Stimulated activated naive CD8-positive, alpha-beta T cell treated with anti-CD3 and anti-CD28 coated beads, Interleukin-15, Interleukin-2, amounts not matched to agents 100 U/mL and 50 U/mL, for 24 hours (primary cell): ENCODE measurements around the gene LPAR2.
"Not testable (repeated sequence)": the region's sequence is repeated elsewhere in the genome, so short reads cannot be mapped to it uniquely, and the experiment has no call there.

Experiments used
- ATAC-seq: fragments of 150-1000 bp; cut with Tn5 transposase; one replicate; pipeline ENCODE4 v1.10.0; 2021
- DNase-seq: peaks from one replicate; pipeline ENCODE4 v3.0.0; 2021

Gene LPAR2

DNA sequence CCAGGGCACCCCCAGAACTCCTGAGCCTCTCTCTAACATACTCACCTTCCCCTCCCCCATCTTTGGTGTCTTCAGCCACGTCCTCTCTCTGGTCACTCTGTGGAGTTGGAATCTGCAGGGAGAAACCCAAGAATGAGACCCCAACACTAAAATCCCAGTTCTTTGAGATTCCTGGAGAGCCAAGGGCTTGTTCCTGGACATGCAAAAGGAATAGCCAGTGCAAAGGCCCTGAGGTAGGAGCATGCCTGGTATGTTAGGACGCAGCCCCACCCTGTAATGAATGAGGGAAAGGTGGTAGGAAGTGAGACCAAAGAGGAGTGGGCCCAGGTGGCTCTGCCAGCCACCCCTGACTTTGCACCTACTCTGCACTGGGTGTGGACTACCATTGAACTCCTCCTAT is 2.4 kb upstream of the LPAR2 start:
- ATAC-seq (no peak), DNase-seq (no peak)

DNA sequence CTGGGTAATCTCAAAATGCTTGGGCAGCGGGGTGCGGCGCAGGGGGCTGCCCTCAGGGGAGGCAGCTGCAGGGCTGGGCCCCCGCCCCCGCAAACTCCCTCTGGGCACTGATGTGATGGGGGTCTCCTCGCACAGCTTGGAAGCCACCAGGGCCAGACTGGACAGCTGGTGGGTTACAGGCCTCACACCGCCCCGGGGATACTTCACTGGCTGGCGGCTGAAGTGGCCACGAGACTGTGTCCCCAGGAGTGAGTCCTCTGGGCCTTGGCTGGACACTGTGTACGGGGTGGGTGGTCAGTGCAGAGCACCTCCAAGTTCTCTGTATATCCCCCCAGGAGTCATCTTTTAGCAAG is 2.0 kb upstream of the LPAR2 start:
- no peak for ATAC-seq
- DNase-seq, result no peak

DNA sequence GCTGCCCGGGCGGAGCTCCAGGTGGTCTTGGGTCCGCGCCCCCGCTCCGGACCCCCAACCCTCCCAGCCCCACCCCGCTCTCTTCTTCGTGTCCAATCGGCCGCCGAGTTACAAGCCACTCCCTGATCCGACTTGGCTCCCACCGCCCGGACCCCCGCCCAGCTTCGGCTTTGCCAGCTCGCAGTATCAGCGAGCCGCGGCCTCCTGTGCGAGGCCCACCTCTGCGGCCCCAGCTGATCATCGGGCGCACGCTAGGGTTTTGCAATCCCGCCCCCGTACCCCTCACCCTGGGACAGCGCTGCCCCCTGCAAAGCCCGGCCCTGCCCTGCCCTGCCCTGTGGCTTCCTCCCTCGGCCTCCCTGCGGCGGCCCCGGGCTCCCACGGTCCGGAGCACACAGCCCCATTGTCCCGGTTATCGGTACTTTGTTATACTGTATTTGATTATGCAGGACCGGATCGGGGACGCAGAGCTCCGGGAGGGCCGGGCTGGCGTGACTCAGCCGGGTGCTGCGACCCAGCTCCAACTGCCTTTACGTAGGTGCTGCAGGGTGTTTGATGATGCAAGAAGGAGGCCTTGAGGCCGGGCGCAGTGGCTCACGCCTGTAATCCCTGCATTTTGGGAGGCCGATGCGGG is 598 bp upstream of the LPAR2 start:
- ATAC-seq (peak; percentile 48), DNase-seq (peak; percentile 55)

DNA sequence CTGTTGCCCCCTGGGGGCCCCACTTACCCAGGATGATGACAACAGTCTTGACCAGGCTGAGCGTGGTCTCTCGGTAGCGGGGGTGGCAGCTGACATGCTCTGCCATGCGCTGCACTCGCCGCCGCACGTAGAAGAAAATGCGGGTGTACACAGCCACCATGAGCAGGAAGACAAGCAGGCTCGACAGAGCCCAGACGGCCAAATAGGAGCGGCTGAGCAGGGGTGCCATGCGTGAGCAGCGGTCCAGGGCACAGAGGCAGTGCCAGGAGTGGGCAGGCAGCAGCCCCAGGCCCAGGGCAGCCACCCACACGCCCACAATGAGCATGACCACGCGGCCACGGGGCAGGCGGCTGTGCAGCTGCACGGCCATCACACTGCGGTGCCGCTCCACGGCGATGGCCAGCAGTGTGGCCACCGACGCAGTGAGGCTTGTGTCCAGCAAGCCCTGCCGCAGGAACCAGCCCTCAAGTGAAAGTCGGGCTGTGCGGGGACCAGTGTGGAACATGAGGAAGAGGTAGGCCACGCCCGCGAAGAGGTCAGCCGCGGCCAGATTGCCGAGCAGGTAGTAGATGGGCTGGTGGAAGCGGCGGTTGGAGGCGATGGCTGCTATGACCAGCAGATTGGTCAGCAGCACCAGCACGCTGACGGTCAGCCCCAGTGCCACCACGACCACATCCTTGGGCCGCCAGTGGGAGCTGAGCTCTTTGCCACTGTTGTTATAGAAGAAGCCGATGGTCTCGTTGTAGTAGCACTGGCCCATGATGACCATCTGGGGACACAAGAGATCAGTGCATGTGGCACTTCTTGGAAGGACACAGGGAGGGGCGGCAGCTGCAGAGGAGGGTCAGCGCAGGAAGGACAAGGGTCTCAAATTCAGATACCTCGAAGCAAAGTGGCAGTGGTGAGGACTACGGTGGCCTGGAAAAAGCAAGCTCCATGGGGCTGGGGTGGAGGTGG is 1.2 kb downstream of the LPAR2 start:
- no peak for ATAC-seq
- no peak for DNase-seq

DNA sequence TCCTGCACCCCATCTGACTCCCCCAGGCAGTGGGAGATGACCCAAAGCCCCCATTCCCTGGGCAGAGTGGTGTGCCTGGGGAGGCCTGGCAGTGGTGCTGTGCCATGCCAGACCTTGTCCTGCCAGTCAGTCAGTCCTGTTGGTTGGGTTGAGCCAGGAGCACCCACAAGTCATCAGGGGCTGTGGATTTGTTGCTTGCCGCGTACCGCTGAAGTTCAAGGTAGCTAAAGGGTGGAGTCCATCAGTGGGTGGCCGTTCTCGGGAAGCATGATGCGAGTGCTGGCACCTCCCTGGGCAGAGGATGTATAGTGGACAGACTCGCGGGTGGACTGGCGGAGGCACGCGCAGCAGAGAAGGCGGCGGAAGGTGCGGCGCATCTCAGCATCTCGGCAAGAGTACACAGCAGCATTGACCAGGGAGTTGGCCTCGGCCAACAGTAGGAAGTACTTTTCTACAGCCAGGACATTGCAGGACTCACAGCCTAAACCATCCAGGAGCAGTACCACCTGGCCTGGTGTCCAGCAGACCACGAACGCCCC is 3.9 kb downstream of the LPAR2 start:
- ATAC-seq, result no peak
- no peak for DNase-seq

DNA sequence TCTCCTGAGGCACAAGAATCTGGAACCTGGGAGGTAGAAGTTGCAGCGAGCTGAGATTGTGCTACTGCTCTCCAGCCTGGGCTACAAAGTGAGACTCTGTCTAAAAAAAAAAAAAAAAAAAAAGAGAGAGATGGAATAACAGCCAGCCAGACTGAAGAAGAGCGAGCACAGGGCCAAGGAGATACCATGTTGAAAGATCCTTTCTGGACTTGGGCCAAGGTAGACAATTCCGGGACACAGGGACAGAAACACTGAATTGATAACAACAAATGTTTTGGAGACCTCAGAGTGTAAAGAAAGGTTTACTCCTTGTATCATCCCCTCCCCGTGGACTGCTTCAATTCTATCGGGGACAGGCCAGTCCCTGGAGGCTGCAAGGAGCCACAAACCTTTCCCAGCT is 4.6 kb downstream of the LPAR2 start:
- no peak for ATAC-seq
- no peak for DNase-seq

DNA sequence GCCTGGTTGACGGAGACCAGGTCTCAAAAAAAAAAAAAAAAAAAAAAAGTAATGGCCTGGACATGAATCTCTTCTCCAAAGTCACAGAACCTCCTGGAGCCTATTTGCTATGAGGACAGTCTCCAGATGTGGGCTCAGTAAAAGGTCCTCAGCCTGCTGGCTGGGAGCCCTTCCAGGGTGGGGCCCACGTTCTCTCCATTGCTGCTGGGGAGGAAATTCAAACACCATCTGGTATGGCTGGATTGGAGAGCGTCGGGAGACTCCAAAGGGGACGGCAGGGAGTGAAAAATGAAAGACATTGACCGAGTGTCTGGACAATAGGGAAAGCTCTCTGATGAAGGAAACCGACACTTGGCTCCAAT is 8.2 kb downstream of the LPAR2 start:
- DNase-seq (no peak), ATAC-seq (no peak)

DNA sequence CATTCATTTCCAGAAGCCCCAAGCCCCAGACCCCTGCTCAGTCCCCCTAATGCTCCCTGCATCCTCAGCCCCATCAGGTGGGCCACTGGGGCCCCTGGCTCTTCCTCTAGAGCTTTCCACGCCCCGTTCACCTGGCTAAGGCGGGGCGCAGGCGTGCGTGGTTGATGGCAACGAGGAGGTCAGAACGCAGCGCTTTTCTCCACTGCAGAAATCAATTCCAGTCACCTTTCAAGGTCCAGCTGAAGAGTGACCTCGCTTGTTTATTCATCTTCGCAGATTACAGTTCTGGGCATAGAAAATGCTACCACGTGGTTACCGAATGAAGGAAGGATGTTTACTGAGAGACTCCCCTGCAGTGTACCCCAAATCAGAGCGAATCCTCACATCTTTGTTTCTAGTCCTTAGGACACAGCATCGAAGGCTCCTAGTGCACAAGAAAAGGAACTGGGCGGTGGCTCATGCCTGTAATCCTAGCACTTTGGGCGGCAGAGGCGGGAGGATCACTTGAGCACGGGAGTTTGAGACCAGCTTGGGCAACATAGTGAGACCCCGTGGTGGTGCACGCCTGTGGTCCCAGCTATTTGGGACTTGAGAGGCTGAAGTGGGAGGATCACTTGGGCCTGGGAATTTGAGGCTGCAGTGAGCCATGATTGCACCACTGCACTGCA is 8.7 kb downstream of the LPAR2 start:
- no peak for ATAC-seq

DNA sequence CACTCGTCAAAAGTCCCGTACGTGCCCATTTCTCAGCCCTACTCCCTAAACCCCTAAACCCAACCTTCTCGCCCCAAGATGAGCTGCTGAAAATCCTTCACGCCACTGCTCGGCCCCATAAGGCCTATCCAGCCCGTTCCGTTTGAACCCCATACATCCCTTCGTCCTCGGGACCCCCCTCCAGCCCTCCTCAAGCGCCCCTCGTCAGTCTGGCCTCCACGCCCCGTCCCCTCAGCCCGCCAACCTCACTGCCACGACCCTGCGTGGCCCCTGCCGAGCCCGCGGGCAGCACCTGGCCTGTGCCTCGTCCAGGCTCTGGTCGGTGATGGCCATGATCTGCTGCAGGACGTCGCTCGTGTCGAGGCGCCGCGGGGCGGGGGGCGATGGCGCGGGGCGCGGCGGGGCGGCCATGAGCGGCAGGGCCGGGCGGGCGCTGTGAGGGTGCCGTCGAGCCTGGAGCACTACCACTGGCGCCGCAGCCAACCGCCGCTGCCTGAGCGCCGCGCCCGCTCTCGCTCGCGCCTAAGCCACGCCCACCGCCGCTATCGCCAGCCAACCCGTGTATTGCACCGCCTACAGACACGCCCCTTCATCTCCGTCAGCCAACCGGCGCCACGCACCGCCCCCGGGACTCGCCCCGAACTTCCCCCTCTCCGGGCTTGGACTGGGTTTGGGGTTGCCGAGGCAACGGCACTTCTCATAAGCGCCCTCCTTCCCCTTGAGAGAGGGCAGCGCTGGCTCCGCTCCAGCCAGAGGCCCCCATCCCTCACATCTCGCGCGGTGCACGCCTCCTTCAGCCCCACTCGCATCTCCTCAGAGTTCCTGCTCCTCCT is 9.6 kb downstream of the LPAR2 start, which contains the start of gene PBX4:
Gene PBX4 (minus strand): TSS at position 469 of the 833 bp plus-strand sequence. CDS start 58 bp downstream, at position 411.
- ATAC-seq, result peak; percentile 94
- peak; percentile 99 for DNase-seq

More for the DNA sequence above, 8.7 kb downstream of the LPAR2 start:
- DNase-seq, result no peak

DNA sequence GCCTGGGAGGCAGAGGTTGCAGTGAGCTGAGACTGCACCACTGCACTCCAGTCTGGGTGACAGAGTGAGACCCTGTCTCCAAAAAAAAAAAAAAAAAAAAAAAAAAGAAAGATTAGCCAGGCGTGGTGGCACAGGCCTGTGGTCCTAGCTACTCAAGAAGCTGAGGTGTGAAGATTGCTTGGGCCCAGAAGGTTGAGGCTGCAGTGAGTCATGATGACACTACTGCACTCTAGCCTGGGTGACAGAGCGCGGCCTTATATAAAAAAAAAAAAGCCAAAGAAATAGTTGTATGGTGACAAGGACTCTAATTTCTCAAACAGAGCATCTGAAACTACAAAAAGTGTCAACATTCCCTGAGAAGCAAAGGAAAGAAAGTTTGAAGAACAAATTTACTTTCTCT is 12.9 kb downstream of the LPAR2 start:
- ATAC-seq (peak; percentile 70), DNase-seq (peak; percentile 49)

DNA sequence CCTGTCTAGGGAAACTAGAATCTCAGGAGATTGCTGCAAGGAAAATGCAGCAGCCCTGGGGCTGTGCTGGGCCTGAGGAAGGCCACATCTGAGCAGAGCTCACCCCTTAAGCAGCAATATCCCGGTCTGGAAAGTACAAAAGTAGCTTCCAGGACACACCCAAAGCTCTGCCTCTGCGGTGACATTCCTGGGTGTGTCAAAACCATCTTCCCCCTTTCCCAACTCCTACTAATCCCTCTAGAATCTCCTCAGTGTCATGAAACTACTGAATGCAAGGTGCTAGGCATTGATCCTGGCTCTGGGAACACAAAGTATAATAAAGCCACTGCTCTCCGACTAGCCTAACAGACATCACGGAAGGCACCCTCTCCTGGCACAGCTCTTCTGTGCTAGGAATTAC is 14.5 kb downstream of the LPAR2 start:
- DNase-seq, result no peak
- no peak for ATAC-seq

DNA sequence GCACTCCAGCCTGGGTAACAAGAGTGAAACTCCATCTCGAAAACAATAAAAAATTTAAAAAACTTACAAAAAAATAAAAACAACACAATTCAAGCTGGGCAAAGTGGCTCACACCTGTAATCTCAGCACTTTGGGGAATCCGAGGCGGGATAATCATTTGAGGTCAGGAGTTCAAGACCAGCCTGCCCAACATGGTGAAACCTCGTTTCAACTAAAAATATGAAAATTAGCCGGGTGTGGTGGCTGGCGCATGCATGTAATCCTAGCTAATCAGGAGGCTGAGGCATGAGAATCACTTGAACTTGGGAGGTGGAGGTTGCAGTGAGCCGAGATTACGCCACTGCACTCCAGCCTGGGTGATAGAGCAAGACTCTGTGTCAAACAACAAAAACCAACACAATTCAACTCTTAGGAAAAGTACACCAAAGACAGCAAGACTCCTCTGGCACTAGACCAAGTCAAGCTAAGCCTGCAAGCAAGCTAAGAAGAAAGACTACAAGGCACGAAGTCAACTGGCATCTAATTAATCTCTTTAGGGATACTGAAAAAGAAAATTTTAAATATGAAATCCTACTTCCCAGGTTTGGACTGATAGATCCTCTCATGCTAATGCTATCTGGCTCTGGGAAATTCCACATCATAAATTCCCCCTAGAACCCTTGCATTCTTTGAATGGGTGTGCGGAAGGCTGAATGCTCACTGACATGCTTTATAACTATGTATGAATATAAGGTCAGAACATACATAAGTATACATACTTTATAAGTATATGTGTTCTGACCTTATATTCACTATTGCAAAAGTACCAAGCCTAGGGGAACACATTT is 17.4 kb downstream of the LPAR2 start:
- ATAC-seq (no peak), DNase-seq (no peak)

DNA sequence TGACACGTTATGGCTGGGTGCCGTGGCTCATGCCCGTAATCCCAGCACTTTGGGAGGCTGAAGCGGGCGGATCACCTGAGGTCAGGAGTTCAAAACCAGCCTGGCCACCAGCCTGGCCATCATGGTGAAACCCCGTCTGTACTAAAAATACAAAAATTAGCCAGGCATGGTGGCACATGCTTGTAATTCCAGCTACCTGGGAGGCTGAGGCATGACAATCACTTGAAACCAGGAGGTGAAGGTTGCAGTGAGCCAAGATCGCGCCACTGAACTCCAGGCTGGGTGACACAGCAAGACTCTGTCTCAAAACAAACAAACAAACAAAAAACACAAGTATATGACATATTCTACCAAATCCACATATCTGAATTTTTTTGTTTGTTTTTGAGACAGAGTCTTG is 21.3 kb downstream of the LPAR2 start:
- not testable (repeated sequence) for DNase-seq, ATAC-seq

DNA sequence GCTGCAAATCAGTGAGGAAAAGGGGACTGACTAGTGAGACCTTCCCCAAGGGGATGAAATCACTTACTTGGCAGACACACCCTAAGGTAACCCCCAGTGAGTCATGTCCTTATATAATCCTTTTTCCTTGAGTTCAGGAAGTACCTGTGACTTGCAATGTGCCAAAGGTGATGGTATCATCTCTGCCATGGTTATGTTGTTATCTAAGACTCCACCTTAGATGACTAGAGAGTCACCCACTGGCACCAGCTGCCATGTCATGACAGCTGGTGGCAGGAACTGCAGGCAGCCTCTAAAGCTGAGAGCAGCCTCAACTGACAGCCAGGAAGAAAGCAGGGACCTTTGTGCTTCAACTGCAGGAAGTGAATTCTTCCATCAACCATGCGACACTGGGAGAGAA is 22.0 kb downstream of the LPAR2 start:
- no peak for DNase-seq

DNA sequence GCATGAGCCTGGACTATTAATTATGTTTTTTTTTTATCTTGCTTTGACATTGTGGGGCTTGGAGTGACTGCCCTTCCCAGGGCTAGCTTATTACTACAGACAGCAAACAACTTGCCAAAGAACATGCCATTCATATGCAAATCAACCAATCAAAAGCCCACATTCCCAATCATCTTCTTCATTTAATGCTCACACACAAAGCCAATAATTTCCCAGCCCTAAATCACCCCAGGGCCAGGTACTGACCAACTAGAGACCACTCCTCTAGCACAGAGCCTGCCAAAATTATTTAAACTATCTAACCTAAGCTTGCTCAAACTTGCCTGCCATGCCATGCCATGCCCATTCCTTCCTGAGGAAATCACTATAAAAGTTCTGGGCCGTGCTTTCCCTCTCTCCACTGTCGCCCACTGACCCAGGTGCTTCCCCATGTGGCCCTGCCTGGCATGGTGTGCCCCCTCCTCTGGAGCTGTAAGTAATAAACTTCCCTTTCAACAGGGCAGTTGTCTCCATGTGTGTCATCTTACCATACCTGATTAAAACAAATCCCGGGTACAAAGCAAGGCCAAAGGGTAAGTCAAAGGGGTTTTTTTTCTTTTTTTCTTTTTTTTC is 25.2 kb downstream of the LPAR2 start:
- no peak for DNase-seq
- ATAC-seq, result no peak

More for the DNA sequence above, 22.0 kb downstream of the LPAR2 start:
- ATAC-seq, result peak; percentile 70

DNA sequence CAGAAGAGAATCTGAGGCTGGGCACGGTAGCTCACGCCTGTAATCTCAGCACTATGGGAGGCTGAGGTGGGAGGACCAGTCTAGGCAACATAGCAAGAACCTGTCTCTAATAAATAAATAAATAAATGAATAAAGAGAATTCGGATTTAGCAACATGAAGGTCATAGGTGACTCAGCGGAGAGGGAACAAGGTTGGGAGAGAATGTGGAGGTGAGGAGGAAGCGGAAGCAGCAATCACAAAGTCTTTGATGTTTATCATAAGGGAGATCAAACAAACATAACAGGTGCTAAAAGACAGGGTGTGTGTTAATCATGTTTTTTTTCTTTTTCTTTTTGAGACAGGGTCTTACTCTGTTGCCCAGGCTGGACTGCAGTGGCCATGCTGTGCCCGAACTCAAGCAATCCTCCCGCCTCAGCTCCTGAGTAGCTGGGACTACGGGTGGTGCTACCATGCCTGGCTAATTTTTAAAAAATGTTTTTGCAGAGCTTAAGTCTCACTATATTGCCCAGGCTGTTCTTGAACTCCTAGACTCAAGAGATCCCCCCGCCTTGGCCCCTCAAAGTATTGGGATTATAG is 25.8 kb downstream of the LPAR2 start:
- ATAC-seq (no peak), DNase-seq (no peak)

DNA sequence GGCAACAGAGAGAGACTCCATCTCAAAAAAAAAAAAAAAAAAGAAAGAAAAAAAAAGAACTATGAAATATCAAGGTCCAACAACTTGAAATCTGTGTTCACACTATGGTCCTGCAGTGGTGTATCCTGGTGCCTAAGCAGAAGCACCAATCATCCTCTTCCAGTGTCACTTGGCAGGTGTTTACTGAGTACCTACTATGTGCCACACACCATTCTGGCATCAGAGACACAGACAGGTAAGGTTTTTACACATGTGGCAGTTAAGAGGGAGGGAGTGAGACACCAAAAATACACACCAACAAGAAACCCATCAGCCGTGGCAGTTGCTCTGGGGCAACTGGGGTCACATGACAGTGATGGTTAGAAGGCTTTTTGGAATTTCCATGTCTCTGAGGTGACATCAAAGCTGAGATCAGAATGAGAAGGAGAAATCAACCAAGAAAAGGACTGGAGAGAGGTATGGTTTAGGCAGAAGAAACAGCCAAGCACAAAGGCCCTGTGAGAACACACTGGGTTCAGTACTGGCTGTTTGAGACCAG is 27.2 kb downstream of the LPAR2 start:
- DNase-seq (no peak), ATAC-seq (no peak)

DNA sequence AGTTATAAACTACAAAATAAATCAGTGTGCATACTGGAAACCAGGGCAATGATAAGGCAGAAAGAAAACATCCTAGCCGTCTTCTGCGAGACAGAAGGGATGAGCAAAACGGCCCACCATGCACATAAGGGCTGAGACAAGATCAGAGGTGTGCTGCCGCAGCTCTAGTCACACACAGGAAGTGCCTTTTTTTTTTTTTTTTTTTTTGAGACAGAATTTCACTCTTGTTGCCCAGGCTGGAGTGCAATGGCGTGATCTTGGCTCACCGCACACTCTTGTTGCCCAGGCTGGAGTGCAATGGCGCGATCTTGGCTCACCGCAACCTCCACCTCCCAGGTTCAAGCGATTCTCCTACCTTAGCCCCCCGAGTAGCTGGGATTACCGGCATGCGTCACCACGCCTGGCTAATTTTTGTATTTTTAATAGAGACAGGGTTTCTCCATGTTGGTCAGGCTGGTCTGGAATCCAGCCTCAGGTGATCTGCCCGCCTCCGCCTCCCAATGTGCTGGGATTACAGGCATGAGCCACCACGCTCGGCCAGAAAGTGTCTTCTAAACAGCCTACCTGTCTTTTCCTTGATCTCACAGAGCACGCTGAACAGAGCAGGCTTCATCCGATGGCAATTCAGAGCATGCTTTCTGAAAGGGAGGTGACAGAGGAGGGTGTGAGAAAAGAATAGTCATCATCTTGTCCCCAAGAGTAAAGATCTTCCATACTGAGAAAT is 29.1 kb downstream of the LPAR2 start:
- peak; percentile 52 for ATAC-seq
- peak; percentile 47 for DNase-seq

DNA sequence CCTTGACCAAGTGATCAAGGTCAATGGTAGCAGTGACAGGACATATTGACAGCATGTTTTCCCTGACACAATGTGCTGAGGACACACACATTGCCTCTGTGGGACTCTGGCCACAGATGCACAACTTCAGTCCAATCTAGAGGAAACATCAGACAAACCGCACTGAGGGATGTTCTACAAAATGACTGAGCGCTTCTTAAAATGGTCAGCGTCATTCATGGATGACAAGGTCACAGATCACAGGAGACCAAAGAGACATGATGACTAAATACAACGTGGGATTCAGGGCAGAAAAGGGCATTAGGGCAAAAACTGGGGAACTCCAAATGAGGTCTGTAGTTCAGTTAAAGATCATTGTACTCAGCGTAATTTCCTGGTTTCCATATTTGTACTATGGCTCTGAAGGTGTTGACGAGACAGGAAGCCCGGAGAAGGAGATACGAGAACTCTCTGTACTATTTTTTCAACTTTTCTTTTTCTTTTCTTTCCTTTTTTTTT is 30.2 kb downstream of the LPAR2 start:
- peak; percentile 40 for DNase-seq
- ATAC-seq, result peak; percentile 78
